ENCODE results near the gene FUBP1.
"Not testable (repeated sequence)": the region's sequence is repeated elsewhere in the genome, so short reads cannot be mapped to it uniquely, and the experiment has no call there.

FUBP1 gene

GRCh38 chr1:77978969-77979876 lies at the start of gene FUBP1:
Gene FUBP1, minus strand, starts transcription at chr1:77979072. Its CDS starts 68 bp downstream, at chr1:77979004.
- peak; percentile 77 for TF ChIP-seq CTCF (conservative IDR thresholded peaks at IDR 0.05; ENCODE audit: low read depth, low read length)
- peak within 1 kb of the TSS; percentile 94 for H3K4me3 ChIP-seq (ENCODE audit: low read depth, low read length)
- peak; percentile 100 for DNase-seq (ENCODE audit: low read depth)

- DNase-seq (ENCODE audit: low read depth); H3K4me3 ChIP-seq (ENCODE audit: low read depth, low read length): not testable (repeated sequence)
Observed at GRCh38 chr1:78021134-78021533, 42.3 kb upstream of the FUBP1 start.

GRCh38 chr1:78019024-78019423 lies 40.2 kb upstream of the FUBP1 start:
- no peak for TF ChIP-seq CTCF (conservative IDR thresholded peaks at IDR 0.05; ENCODE audit: low read depth, low read length)
- H3K4me3 ChIP-seq (ENCODE audit: low read depth, low read length), result no peak overlapping the region
- DNase-seq (ENCODE audit: low read depth), result no peak

- no peak for DNase-seq (ENCODE audit: low read depth)
- no peak overlapping the region for H3K4me3 ChIP-seq (ENCODE audit: low read depth, low read length)
- TF ChIP-seq CTCF (conservative IDR thresholded peaks at IDR 0.05; ENCODE audit: low read depth, low read length), result no peak
Observed at GRCh38 chr1:78015148-78015547, 36.3 kb upstream of the FUBP1 start.

- H3K4me3 ChIP-seq (ENCODE audit: low read depth, low read length), result no peak overlapping the region
- no peak for DNase-seq (ENCODE audit: low read depth)
- no peak for TF ChIP-seq CTCF (conservative IDR thresholded peaks at IDR 0.05; ENCODE audit: low read depth, low read length)
Observed at GRCh38 chr1:78011050-78011449, 32.2 kb upstream of the FUBP1 start.

- H3K4me3 ChIP-seq (ENCODE audit: low read depth, low read length), result peak overlapping the region; percentile 65
- TF ChIP-seq CTCF (conservative IDR thresholded peaks at IDR 0.05; ENCODE audit: low read depth, low read length), result no peak
- no peak for DNase-seq (ENCODE audit: low read depth)
Observed at GRCh38 chr1:78009836-78010235, 31.0 kb upstream of the FUBP1 start.

GRCh38 chr1:78009276-78009675 lies 30.4 kb upstream of the FUBP1 start:
- no peak for DNase-seq (ENCODE audit: low read depth)
- TF ChIP-seq CTCF (conservative IDR thresholded peaks at IDR 0.05; ENCODE audit: low read depth, low read length), result no peak
- peak overlapping the region; percentile 65 for H3K4me3 ChIP-seq (ENCODE audit: low read depth, low read length)

All from choroid plexus epithelial cell (primary cell).